Keratinocyte (primary cell): Measurements from ENCODE around the gene RCAN2. TPM values are rescaled to one million over a fixed set of nuclear protein-coding genes. Genes with fewer than 3 reads are reported as not detected.

Experiments used
- DNase-seq: peaks from one replicate; pipeline ENCODE4 v3.0.0-alpha.2; 2011; ENCODE audit warnings: low read depth, missing footprints, low spot score
- FAIRE-seq: peaks from 2 replicates; lab custom pipeline; 2011; peaks lifted over from hg19 to GRCh38; lab: Jason Lieb, UNC
- H2AFZ ChIP-seq: 2 replicates; pipeline ENCODE4 v1.6.0; 2012; ENCODE audit warnings: low read length, control low read depth, inconsistent platforms; ENCODE audit not compliant: control insufficient read depth
- H3K27ac ChIP-seq: 2 replicates; pipeline ENCODE4 v1.5.1; 2011; ENCODE audit warnings: low read length; ENCODE audit not compliant: control insufficient read depth, insufficient read depth
- H3K27me3 ChIP-seq: 3 replicates; pipeline ENCODE4 v1.6.0; 2011; ENCODE audit warnings: low read length; ENCODE audit not compliant: control insufficient read depth, insufficient read depth; ENCODE audit errors: extremely low read depth
- H3K36me3 ChIP-seq, 2 experiments: 2 replicates in 1 of 2; 3 replicates in 1 of 2; pipeline ENCODE4 v1.5.1; 2011; ENCODE audit warnings: low read length in 2 of 2, mild to moderate bottlenecking in 1 of 2; ENCODE audit not compliant: control insufficient read depth in 2 of 2, insufficient read depth in 2 of 2; ENCODE audit errors: extremely low read depth in 1 of 2
- H3K4me1 ChIP-seq: 3 replicates; pipeline ENCODE4 v1.5.1; 2011; ENCODE audit warnings: low read length; ENCODE audit not compliant: control insufficient read depth, insufficient read depth; ENCODE audit errors: extremely low read depth
- H3K4me2 ChIP-seq: 3 replicates; pipeline ENCODE4 v1.6.0; 2011; ENCODE audit warnings: low read depth, low read length; ENCODE audit not compliant: control insufficient read depth, insufficient read depth; ENCODE audit errors: extremely low read depth
- H3K4me3 ChIP-seq, 3 experiments: fragments of 200-600 bp in 1 of 3; sonication (generic) in 1 of 3; 2 replicates in 2 of 3; 3 replicates in 1 of 3; pipeline ENCODE4 v1.5.1; 2011 to 2016; ENCODE audit warnings: low read length in 3 of 3, mild to moderate bottlenecking in 3 of 3, control low read depth in 2 of 3, inconsistent platforms in 1 of 3, low read depth in 1 of 3, mixed read lengths in 1 of 3, mixed run types in 1 of 3, moderate library complexity in 1 of 3; ENCODE audit not compliant: control insufficient read depth in 2 of 3, insufficient read depth in 2 of 3; ENCODE audit errors: extremely low read depth in 1 of 3
- H3K79me2 ChIP-seq: 2 replicates; pipeline ENCODE4 v1.6.0; 2012; ENCODE audit warnings: low read length; ENCODE audit not compliant: control insufficient read depth, insufficient read depth
- H3K9ac ChIP-seq: 3 replicates; pipeline ENCODE4 v1.6.0; 2011; ENCODE audit warnings: low read length; ENCODE audit not compliant: control insufficient read depth, insufficient read depth; ENCODE audit errors: extremely low read depth
- H3K9me1 ChIP-seq: 3 replicates; pipeline ENCODE4 v1.6.0; 2011; ENCODE audit warnings: low read length; ENCODE audit not compliant: control insufficient read depth, insufficient read depth; ENCODE audit errors: extremely low read depth
- H3K9me3 ChIP-seq: 2 replicates; pipeline ENCODE4 v1.5.1; 2012; ENCODE audit warnings: low read depth, low read length; ENCODE audit not compliant: control insufficient read depth
- H4K20me1 ChIP-seq: 3 replicates; pipeline ENCODE4 v1.6.0; 2011; ENCODE audit warnings: low read length; ENCODE audit not compliant: control insufficient read depth, insufficient read depth; ENCODE audit errors: extremely low read depth
- EZH2 ChIP-seq: IDR thresholded peaks from one replicate; pipeline ENCODE4 v1.6.1; 2012; ENCODE audit warnings: inconsistent platforms, mild to moderate bottlenecking, low read length, moderate library complexity
- dilution Hi-C: fragments of 300-500 bp; cut with MboI; formaldehyde crosslinking; loops from one replicate; pipeline ENCODE4 v1.7.0; 2020; ENCODE audit warnings: low sequenced_read_pairs; ENCODE audit not compliant: extremely low pct_ligation_motif_present
- polyA plus RNA-seq, 5 experiments: library from polyadenylated mRNA; depleted of rRNA in 3 of 5; stranded (reverse) in 3 of 5; stranded (forward) in 1 of 5; unstranded in 1 of 5; fragments of >200 nt; gene quantifications; 1 replicate in 1 of 5; 2 replicates in 3 of 5; 3 replicates in 1 of 5; pipeline versions ENCODE4 v1.2.1 to v1.2.3, GENCODE V29; 2011 to 2012; ENCODE audit warnings: missing spikeins in 2 of 5, low read depth in 1 of 5, low replicate concordance in 1 of 5
- TF ChIP-seq, protein P1 (sequence below), 3 experiments: IDR thresholded peaks in 1 of 3; conservative IDR thresholded peaks in 1 of 3; optimal IDR thresholded peaks in 1 of 3; 2 replicates in 2 of 3; 3 replicates in 1 of 3; pipeline versions ENCODE3 to v1.5.1; 2011; ENCODE audit warnings: low read length in 3 of 3, mild to moderate bottlenecking in 3 of 3, moderate library complexity in 2 of 3, control low read depth in 1 of 3, inconsistent platforms in 1 of 3; ENCODE audit not compliant: insufficient read depth in 2 of 3; ENCODE audit errors: extremely low read depth in 1 of 3

Gene RCAN2
- polyA plus RNA-seq, 1 donor (not counting 4 experiments of a cell fraction or from before 2014, with no cell fraction given): not detected

DNA sequence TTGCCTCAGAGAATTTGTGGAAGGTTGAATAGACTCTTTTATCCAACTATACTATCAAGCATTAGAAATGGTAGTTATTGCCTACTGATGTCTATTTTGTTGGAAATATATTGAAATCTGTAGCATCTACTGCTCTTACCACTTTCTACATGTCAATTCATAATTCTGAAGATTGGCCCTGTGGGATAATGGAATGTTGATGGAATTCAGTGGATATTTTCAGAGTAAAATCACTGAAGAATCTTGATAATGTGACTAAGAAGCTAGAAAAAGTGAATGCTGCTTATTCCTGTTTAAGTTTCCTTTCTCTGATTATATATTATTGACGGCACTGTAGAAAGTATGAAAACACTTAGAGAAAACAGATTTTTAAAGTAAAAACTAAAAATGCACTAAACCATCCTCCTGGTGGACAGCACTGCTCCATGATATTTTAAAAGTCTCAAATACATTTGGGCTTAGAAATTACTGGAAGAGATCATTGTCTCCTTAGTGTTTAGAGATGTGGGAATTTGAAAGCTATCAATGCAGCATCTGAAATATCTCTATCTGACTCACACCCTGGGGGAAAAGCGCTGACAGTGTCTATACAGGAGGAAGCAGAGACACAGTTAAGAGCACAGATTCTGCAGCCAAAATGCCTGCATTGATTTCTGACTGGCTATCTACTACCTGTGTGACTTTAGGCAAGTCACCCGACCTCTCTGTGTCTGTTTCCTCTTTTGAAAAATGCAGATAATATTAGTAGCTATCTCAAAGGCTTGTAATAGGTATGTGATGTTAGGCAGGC is 37.9 kb upstream of the RCAN2 start:
- Histone ChIP-seq H3K4me1 (no peaks in the 10 kb centered on the region), H3K4me2 (no peak overlapping the region), H3K36me3 (no peaks in the 10 kb centered on the region), H3K27me3 (no peaks in the 10 kb centered on the region), H2AFZ (no peak overlapping the region), H4K20me1 (no peaks in the 10 kb centered on the region), H3K79me2 (no peaks in the 10 kb centered on the region), H3K9me3 (no peaks in the 10 kb centered on the region), H3K4me3 (no peak overlapping the region), H3K9ac (no peak overlapping the region), H3K9me1 (no peaks in the 10 kb centered on the region), H3K27ac (no peak overlapping the region)
- no peak for FAIRE-seq
- DNase-seq: no peak
- TF ChIP-seq EZH2: no peak
- TF ChIP-seq, protein P1, sequence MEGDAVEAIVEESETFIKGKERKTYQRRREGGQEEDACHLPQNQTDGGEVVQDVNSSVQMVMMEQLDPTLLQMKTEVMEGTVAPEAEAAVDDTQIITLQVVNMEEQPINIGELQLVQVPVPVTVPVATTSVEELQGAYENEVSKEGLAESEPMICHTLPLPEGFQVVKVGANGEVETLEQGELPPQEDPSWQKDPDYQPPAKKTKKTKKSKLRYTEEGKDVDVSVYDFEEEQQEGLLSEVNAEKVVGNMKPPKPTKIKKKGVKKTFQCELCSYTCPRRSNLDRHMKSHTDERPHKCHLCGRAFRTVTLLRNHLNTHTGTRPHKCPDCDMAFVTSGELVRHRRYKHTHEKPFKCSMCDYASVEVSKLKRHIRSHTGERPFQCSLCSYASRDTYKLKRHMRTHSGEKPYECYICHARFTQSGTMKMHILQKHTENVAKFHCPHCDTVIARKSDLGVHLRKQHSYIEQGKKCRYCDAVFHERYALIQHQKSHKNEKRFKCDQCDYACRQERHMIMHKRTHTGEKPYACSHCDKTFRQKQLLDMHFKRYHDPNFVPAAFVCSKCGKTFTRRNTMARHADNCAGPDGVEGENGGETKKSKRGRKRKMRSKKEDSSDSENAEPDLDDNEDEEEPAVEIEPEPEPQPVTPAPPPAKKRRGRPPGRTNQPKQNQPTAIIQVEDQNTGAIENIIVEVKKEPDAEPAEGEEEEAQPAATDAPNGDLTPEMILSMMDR (optimal IDR thresholded peaks at IDR 0.05 in 1 of 3, IDR thresholded peaks at IDR 0.05 in 1 of 3, conservative IDR thresholded peaks at IDR 0.05 in 1 of 3; ENCODE audit: extremely low read depth in 1 of 3, insufficient read depth in 2 of 3, low read length in 3 of 3): no peak
- dilution Hi-C loops: no loop called here

DNA sequence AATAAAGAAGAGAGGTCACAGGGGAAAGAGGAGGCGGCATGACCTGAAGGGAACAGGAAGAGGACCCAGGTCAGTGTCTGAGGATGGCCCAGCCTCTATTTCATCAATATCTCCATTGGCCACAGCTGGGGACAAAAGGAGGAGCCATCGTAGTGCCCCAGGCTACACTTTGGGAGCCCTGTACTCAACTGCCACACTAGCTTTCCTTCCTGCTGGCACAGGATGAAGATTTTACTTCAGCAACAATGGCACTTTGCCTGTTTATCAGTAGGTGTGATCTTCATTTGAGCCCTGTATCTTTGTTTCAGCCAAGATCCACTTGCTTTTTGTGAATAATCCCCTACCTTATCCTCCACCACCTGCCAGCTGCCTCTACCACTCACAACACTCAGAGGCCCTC is 35.4 kb upstream of the RCAN2 start:
- Histone ChIP-seq H3K9ac (no peak overlapping the region), H4K20me1 (no peaks in the 10 kb centered on the region), H2AFZ (no peak overlapping the region), H3K4me1 (no peaks in the 10 kb centered on the region), H3K9me1 (no peaks in the 10 kb centered on the region), H3K79me2 (no peaks in the 10 kb centered on the region), H3K27ac (no peak overlapping the region), H3K4me2 (no peak overlapping the region), H3K4me3 (no peak overlapping the region), H3K9me3 (no peaks in the 10 kb centered on the region), H3K36me3 (no peaks in the 10 kb centered on the region), H3K27me3 (no peaks in the 10 kb centered on the region)
- FAIRE-seq (no peak), DNase-seq (no peak)
- dilution Hi-C loops: no loop called here
- TF ChIP-seq, protein P1 (optimal IDR thresholded peaks at IDR 0.05 in 1 of 3, IDR thresholded peaks at IDR 0.05 in 1 of 3, conservative IDR thresholded peaks at IDR 0.05 in 1 of 3; ENCODE audit: extremely low read depth in 1 of 3, insufficient read depth in 2 of 3, low read length in 3 of 3): no peak
- no peak for TF ChIP-seq EZH2
